Fibroblast of pulmonary artery (primary cell): Measurements from ENCODE around the gene TPSB2.

Source experiments
- DNase-seq: peaks from one replicate; pipeline ENCODE4 v3.0.0-alpha.2; 2010; ENCODE audit warnings: low read depth
- H3K4me3 ChIP-seq: replicated peaks from 2 replicates; pipeline ENCODE4 v1.5.1; 2011; ENCODE audit warnings: low read depth, mild to moderate bottlenecking, control low read depth, low read length, moderate library complexity
- TF ChIP-seq, protein P1 (sequence below): IDR thresholded peaks from 2 replicates; pipeline ENCODE4 v1.5.1; 2011; ENCODE audit warnings: mild to moderate bottlenecking, control low read depth, low read length, inconsistent platforms; ENCODE audit errors: missing control alignments

Gene TPSB2

DNA sequence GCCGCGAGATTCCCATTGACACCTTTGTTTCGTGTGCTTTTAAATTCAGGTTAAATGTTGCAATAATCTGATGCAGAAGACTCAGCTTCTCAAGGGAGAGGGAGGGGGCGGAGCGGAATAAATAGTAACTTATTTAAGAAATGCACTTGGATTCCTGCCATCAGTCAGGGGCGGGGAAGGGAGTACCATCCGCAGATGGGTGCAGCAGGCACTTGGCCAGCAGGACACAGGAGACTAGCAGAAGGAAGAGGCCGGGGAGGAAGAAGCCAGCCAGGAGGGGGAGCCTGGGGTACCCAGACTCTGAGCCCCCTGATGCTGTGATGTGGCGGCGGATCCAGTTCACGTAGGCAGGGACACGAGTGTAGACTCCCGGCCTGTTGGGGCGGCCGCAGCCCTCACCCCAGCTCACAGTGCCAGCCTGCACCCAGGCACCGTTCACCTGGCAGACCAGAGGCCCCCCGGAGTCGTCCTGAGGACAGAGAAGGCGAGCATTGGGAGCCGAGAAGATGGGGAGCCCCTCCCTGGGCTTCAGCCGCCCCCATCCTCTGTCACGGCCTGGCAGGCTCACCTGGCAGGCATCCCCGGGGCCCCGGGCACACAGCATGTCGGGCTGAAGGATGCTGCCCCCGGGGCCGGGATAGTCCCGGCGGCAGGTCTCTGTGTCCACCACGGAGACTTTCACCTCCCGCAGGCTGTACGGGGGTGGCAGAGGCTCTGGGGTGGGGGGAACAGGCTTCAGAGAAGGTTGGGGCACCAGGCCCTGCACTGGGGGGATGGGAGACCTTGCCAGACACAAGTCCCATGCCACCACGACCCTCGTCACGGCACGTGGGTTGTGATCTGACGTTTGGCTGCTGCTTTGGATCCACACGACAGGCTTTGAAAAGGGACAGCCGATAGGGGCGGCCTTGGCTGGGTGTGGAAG lies 8.1 kb downstream of the TPSB2 start:
- H3K4me3 ChIP-seq: no peak overlapping the region
- no peak for DNase-seq
- TF ChIP-seq, protein P1, sequence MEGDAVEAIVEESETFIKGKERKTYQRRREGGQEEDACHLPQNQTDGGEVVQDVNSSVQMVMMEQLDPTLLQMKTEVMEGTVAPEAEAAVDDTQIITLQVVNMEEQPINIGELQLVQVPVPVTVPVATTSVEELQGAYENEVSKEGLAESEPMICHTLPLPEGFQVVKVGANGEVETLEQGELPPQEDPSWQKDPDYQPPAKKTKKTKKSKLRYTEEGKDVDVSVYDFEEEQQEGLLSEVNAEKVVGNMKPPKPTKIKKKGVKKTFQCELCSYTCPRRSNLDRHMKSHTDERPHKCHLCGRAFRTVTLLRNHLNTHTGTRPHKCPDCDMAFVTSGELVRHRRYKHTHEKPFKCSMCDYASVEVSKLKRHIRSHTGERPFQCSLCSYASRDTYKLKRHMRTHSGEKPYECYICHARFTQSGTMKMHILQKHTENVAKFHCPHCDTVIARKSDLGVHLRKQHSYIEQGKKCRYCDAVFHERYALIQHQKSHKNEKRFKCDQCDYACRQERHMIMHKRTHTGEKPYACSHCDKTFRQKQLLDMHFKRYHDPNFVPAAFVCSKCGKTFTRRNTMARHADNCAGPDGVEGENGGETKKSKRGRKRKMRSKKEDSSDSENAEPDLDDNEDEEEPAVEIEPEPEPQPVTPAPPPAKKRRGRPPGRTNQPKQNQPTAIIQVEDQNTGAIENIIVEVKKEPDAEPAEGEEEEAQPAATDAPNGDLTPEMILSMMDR: no peak

DNA sequence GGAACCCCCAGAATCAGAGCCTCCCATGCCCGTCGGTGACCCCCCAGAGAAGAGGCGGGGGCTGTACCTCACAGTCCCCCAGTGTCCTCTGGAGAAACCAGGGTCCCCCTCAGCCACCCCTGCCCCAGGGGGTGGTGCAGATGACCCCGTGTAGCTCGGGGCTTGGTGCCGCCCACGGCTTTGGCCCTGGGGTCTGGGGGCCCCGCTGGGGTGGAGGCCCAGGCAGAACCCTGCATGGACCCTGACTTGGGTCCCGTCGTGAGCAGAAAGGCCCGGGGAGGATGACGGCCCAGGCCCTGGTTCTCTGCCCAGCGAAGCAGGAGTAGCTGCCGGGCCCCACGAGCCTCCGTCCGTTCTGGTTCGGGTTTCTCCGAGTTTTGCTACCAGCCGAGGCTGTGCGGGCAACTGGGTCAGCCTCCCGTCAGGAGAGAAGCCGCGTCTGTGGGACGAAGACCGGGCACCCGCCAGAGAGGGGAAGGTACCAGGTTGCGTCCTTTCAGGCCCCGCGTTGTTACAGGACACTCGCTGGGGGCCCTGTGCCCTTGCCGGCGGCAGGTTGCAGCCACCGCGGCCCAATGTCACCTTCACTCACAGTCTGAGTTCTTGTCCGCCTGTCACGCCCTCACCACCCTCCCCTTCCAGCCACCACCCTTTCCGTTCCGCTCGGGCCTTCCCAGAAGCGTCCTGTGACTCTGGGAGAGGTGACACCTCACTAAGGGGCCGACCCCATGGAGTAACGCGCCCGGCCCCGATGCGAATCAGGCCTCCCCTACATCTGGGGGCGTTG lies 8.9 kb downstream of the TPSB2 start:
- TF ChIP-seq, protein P1: no peak
- H3K4me3 ChIP-seq: no peak overlapping the region
- DNase-seq: no peak

DNA sequence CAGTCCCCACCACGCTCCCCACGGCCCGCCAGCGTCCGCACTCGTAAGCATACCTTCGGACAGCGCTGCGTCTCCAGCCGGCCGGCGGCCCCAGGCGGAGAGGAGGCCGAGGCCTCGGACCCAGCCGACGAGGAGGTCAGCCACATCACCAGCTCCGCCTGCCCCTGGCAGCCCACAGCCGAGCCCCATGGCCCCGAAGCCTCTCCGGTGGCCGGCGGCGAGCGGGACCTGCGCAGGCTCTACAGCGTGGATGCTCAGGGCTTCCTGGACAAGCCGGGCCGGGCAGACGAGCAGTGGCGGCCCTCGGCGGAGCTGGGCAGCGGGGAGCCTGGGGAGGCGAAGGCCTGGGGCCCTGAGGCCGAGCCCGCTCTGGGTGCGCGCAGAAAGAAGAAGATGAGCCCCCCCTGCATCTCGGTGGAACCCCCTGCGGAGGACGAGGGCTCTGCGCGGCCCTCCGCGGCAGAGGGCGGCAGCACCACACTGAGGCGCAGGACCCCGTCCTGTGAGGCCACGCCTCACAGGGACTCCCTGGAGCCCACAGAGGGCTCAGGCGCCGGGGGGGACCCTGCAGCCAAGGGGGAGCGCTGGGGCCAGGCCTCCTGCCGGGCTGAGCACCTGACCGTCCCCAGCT lies 9.8 kb downstream of the TPSB2 start:
- no peak for DNase-seq
- TF ChIP-seq, protein P1: no peak
- no peak overlapping the region for H3K4me3 ChIP-seq

DNA sequence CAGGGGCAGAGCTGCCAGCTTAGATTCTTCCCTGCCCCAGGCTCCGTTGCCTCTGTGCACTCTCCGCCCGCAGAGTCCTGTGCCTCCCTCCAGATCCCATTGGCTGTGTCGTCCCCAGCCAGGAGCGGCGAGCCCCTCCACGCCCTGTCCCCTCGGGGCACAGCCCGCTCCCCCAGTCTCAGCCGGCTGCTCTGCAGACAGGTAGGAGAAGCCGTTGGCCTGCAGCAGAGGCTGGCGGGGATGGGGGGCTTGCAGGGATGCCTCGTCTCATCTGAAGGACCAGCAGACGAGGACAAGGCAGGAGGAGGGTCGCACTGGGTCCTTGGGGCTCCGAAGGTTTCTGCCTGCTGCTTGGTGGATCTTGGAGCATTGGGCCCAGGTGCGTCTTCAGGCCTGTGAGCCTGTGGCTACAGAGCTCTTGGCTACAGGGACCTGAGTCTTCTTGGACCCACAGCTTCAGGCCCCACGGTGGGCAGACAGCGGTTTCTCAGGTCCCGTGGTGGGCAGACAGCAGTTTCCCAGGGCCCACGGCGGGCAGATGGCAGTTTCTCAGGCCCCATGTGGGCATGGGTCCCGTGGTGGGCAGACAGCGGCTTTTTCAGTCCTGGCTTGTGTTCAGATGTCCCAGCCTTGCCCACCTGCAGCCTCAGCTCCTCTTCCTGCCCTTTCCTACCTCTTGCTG lies 10.9 kb downstream of the TPSB2 start:
- TF ChIP-seq, protein P1: no peak
- H3K4me3 ChIP-seq: no peak overlapping the region
- no peak for DNase-seq

DNA sequence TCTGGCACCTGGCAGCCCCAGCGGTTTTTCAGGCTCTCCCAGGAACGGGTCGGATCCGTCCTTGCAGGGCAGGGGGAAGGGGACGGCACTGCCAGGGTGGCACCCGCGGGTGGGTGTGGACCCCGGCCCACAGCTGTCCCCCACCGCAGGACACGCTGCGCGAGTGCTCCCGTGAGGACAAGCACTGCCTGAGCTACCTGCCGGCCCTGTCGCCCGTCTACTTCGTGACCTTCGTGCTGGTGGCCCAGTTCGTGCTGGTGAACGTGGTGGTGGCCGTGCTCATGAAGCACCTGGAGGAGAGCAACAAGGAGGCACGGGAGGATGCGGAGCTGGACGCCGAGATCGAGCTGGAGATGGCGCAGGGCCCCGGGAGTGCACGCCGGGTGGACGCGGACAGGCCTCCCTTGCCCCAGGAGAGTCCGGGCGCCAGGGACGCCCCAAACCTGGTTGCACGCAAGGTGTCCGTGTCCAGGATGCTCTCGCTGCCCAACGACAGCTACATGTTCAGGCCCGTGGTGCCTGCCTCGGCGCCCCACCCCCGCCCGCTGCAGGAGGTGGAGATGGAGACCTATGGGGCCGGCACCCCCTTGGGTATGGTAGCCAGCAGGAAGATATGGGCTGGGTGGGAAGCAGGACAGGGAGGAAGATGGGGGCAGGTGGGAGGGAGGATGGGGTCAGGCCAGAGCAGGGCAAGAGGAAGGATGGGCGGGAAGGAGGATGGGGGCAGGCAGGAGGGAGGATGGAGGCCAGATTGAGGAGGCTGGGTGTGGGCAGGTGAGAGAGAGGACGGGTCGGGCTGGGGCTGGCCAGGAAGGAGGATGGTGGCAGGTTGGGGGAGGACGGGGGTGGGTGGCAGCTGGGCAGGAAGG lies 11.7 kb downstream of the TPSB2 start:
- DNase-seq: no peak
- TF ChIP-seq, protein P1: no peak
- H3K4me3 ChIP-seq: no peak overlapping the region

DNA sequence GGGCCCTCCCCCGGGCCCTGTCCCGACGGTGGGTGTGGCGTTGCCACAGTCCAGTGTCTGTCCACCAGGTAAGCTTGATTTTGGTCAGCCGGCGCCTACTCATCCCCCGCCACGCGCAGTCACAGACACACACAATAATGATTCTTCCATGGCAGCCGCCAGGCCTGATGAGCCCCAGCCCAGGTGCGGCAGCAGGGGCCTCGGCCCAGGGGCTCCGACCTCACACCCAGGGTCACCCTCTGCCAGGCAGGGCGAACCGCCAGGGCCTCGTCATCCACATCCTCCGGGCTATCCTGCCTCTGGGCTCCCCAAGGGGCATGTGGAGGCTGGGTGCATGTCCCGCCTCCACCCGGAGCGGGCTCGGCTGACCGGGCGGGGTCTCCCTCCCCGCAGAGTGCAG lies 12.5 kb downstream of the TPSB2 start:
- TF ChIP-seq, protein P1: no peak
- no peak for DNase-seq

More for the DNA sequence above, 12.5 kb downstream of the TPSB2 start:
- no peak overlapping the region for H3K4me3 ChIP-seq
